AG09319 (cell line): ENCODE results near the gene LSM3.
A peak's percentile ranks its signal among the peaks of the same experiment; 100 is the strongest.

ENCODE experiments used
- DNase-seq: peaks from one replicate; pipeline ENCODE4 v3.0.0-alpha.2; 2010; ENCODE audit warnings: low read depth; ENCODE audit errors: extremely low read depth
- CTCF ChIP-seq: IDR thresholded peaks from 2 replicates; pipeline ENCODE4 v1.5.1; 2011; ENCODE audit warnings: low read depth, mild to moderate bottlenecking, inconsistent platforms, low read length, moderate library complexity

The LSM3 gene

GRCh38 chr3:14170531-14171159 is 8.0 kb upstream of the LSM3 start:
- DNase-seq, result peak; percentile 44
- TF ChIP-seq CTCF, result no peak

- DNase-seq, result no peak
- TF ChIP-seq CTCF, result no peak
Measured at GRCh38 chr3:14172496-14172895, 6.1 kb upstream of the LSM3 start.

- TF ChIP-seq CTCF, result no peak
- no peak for DNase-seq
Measured at GRCh38 chr3:14174483-14174882, 4.1 kb upstream of the LSM3 start.

DNA sequence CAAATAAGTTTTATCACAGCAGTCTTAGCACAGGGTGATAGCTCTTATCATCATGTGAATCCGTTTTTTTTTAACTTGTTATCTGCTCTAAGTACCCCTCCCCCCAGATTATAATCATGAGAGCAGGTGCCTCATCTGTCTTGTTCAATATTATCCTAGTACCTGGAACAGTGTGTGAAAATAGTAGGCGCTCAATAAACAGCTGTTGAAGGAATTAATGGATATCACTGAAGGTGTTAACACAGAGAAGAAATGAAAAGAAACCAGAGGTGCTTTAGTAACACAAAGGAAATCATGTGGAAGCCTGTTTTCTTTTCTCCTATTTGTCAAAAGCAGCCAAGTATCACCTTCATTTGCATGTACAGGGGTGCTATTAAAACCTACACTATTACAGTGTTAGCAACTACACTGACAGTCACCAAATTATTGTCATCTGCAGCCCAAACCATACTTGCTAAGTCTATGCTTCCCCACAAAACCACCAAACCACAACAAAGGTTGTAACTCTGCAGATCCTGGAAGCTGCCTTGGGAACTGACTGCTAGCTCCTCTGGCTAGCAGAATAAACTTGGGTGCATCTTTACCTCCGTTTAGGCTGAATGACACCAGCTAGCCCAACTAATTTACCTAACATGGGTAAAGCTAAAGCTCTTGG is 3.1 kb upstream of the LSM3 start:
- no peak for TF ChIP-seq CTCF
- DNase-seq, result no peak

DNA sequence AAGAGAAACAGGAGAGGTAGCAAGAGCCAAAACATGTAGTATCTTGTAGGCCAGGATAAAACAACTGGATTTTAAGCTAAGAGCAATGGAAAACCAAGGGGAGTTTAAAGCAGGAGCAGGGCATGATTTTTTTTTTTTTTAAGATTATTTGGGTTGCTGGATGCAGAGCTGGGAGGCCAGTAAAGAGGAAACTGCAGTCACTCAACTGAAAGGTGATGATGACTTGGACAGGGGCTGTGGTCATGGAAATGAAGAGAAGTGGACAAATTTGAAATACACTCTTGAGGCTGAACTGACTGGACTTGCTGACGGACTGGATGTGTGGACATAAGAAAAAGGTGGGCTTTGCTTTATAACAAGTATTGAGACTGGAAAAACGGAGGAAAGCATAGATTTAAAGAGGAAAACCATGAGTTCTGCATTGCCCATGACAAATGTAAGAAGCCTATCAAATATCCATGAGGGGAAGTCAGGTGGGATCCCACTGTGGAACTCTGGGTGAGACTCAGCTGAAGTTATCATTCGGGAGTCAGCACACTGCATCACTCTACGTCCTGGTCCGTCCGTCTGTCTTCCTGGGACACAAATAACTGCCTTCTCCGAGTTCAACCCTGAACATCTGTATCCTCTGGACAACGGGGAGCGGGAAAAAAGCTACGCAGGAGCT is 904 bp upstream of the LSM3 start:
- no peak for DNase-seq
- TF ChIP-seq CTCF, result no peak

- DNase-seq, result no peak
- TF ChIP-seq CTCF, result no peak
Measured at GRCh38 chr3:14179114-14179465, 473 bp downstream of the LSM3 start.

DNA sequence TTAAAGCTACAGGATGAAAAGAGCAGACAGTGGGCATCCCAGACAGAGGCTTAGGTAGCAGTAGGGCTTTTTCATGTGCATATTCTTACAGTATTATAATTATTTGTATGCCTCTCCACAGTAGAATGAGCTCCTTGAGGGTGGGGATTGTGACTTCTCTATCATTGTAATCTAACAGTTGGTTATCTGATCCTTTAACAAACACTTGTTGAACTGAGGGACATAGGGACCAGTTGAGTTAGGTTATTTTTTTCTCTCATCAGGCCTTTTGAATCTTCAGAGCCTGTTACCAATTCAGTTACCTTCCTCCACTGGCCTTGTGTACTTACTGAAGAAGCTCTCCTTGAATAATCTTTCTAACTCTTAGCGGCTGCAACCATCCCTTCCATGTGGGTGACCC is 1.2 kb downstream of the LSM3 start:
- no peak for TF ChIP-seq CTCF
- no peak for DNase-seq
